WTC11 (cell line): ENCODE results near the gene PRPF6.

ENCODE experiments used
- ATF3 ChIP-seq: sonication (generic); formaldehyde crosslinking; conservative IDR thresholded peaks from 2 replicates; pipeline ENCODE4 v1.8.1; 2022; ENCODE audit warnings: mild to moderate bottlenecking, missing genetic modification reagents
- MAX ChIP-seq: sonication (generic); formaldehyde crosslinking; IDR thresholded peaks from 2 replicates; pipeline ENCODE4 v1.8.0; 2022; ENCODE audit warnings: mild to moderate bottlenecking, missing genetic modification reagents
- TEAD4 ChIP-seq: sonication (generic); formaldehyde crosslinking; IDR thresholded peaks from 2 replicates; pipeline ENCODE4 v1.8.0; 2022; ENCODE audit warnings: mild to moderate bottlenecking, missing genetic modification reagents
- ZNF121 ChIP-seq: sonication (generic); formaldehyde crosslinking; IDR thresholded peaks from 2 replicates; pipeline ENCODE4 v1.8.0; 2023; ENCODE audit warnings: missing genetic modification reagents
- TF ChIP-seq, protein P1 (sequence below): sonication (generic); formaldehyde crosslinking; IDR thresholded peaks from 2 replicates; pipeline ENCODE4 v1.8.1; 2023; ENCODE audit warnings: mild to moderate bottlenecking, missing genetic modification reagents, moderate library complexity
- TF ChIP-seq, protein P2 (sequence below): fragments of 200-600 bp; IDR thresholded peaks from 2 replicates; pipeline ENCODE4 v1.8.0; 2022; ENCODE audit warnings: antibody characterized with exemption

GRCh38 chr20:64045346-64046011 lies 64.5 kb downstream of the PRPF6 start:
- no peak for TF ChIP-seq ZNF121 (CRISPR knock-in tag)
- no peak for TF ChIP-seq MAX (CRISPR knock-in tag)
- no peak for TF ChIP-seq ATF3
- TF ChIP-seq, protein P1, sequence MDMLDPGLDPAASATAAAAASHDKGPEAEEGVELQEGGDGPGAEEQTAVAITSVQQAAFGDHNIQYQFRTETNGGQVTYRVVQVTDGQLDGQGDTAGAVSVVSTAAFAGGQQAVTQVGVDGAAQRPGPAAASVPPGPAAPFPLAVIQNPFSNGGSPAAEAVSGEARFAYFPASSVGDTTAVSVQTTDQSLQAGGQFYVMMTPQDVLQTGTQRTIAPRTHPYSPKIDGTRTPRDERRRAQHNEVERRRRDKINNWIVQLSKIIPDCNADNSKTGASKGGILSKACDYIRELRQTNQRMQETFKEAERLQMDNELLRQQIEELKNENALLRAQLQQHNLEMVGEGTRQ (CRISPR knock-in tag): no peak
- no peak for TF ChIP-seq TEAD4 (CRISPR knock-in tag)
- TF ChIP-seq, protein P2, sequence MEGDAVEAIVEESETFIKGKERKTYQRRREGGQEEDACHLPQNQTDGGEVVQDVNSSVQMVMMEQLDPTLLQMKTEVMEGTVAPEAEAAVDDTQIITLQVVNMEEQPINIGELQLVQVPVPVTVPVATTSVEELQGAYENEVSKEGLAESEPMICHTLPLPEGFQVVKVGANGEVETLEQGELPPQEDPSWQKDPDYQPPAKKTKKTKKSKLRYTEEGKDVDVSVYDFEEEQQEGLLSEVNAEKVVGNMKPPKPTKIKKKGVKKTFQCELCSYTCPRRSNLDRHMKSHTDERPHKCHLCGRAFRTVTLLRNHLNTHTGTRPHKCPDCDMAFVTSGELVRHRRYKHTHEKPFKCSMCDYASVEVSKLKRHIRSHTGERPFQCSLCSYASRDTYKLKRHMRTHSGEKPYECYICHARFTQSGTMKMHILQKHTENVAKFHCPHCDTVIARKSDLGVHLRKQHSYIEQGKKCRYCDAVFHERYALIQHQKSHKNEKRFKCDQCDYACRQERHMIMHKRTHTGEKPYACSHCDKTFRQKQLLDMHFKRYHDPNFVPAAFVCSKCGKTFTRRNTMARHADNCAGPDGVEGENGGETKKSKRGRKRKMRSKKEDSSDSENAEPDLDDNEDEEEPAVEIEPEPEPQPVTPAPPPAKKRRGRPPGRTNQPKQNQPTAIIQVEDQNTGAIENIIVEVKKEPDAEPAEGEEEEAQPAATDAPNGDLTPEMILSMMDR: no peak
